GM12872 (cell line): ENCODE results near the gene EPN2.

ENCODE experiments used
- TF ChIP-seq, protein P1 (sequence below): IDR thresholded peaks from 3 replicates; pipeline ENCODE4 v1.5.1; 2011; ENCODE audit warnings: low read depth, mild to moderate bottlenecking, low read length, moderate library complexity; ENCODE audit not compliant: insufficient read depth

EPN2 gene

DNA sequence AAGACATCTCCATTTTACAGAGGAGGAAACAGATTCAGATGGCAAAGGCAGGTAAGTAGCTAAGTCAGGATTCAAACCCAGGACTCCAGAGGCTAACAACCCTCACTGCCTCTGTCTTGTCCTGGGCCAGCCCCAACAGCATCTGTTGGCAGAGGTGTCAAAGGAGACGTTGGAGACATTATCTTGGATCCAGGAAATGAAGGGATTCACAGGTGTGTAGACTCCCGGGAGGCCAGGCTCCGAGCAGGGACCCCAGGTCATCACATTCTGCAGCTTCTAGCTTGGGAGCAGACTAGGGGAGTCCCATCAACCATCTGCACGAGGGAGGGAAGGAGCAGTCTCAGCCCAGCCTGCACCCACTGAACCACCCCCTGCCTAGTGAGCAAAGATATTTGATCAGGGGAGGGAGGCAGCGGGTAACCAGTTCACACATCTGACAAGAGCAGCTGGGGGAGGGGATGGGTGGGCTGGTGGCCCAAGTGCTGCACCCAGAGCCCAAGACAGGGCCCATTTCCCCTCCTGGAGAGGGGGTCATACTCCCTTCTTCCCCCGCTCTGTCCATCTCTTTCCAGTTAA, 126.4 kb downstream of the EPN2 start:
- TF ChIP-seq, protein P1, sequence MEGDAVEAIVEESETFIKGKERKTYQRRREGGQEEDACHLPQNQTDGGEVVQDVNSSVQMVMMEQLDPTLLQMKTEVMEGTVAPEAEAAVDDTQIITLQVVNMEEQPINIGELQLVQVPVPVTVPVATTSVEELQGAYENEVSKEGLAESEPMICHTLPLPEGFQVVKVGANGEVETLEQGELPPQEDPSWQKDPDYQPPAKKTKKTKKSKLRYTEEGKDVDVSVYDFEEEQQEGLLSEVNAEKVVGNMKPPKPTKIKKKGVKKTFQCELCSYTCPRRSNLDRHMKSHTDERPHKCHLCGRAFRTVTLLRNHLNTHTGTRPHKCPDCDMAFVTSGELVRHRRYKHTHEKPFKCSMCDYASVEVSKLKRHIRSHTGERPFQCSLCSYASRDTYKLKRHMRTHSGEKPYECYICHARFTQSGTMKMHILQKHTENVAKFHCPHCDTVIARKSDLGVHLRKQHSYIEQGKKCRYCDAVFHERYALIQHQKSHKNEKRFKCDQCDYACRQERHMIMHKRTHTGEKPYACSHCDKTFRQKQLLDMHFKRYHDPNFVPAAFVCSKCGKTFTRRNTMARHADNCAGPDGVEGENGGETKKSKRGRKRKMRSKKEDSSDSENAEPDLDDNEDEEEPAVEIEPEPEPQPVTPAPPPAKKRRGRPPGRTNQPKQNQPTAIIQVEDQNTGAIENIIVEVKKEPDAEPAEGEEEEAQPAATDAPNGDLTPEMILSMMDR = no peak

DNA sequence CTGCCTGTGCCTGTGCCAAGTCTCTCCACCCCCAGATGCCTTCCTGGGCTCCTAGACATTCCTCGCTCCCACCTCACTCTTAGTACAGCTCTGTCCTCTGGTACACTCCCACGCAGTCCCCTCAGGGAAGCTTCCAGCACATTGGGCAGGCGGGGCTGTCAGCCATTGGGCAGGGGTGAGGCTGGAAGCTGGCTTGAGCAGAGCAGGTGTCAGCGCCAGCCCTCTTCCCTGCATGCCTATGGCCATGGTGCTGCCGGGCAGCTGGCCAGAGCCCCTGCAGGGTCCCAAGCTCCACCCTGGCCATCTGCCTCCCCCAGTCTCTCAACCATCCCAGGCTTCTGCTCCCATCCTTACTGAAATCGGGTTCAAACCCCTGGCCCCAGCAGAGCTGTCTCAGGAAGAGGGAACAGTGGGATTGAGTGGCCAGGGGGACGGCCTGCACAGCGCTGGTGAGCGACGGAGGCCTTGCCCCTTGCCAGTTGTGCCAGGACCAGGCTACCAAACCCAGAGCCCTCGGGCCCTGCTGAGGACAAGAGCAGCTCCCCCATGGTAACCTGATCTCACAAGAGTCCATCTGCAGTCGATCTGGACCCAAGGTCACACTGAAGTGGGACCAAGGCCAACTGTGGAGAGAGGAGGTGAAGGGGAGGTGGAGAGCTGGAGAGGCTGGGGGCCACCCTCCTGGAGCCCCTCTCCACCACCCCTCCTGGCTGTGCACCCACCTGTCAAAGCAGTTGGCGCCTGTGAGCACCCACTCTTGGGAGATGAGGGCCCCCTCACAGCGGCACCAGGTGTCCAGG, 127.7 kb downstream of the EPN2 start:
- TF ChIP-seq, protein P1 = no peak

DNA sequence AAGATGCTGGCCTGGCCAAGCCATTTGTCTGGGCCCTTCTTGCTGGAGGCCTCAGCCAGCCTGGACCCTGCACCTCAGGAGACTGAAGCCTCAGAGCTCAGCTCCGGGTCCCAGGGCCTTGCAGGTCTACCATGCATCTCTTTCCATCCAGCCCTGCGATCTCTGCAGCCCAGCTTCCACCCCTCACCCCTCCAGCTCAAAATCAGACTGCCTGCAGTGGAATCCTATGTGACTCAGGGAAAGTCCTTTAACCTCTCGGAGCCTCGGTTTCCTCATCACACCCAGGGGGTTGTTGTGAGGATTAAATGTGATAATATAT, 128.3 kb downstream of the EPN2 start:
- TF ChIP-seq, protein P1 = no peak

DNA sequence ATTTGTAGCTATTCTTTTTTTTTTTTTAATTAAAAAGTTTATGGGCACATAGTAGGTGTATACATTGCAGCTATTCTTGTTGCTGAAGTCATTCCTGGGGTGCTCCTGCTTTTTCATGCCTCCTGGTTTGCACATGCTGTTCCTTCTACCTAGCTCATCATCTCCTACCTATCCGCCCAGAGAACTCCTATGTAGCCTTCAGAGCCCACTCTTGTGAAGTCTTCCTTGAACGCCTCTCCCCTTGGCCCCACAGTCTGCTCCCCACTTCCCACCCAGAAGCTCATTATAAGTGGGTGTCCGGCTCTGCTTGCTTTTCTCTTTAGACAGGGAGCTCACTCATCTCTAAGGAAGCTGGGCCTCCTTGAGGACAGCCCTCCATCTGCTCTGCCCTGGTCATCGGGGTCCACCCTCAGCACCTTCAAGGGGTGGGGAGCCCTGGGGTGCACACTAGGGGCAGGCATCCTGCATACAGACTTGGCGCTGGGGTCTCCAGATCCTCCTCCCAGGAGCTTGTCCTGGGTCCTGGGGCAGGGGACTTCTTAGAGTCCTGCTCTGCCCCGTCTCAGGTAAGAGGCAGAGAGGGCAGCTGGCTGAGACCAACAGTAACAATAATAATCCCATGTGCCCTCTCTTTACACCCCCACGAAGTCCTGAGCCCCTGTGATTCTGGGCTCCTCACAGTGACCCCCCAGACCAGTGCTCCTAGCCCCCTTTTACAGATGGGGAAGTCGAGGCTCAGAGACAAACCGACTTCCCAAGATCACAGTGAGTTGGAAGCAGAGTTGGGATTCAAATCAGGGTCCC, 128.9 kb downstream of the EPN2 start:
- TF ChIP-seq, protein P1 = no peak

DNA sequence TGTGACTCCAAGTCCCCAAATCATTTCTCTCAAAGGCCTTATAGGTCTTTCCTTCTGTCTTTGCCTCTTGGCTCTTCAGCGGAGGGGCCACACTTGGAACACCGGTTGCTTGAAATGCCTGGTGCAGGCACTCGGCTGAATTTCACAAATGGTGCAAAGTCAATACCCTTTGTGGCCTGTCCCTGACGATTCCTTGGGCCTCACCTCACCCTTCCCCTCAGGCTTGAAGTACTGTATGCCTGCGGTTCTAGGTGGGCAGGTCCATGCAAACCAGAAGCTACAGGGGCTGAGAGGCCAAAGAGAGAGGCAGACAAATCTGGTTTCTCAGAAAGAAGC, 129.4 kb downstream of the EPN2 start:
- TF ChIP-seq, protein P1 = no peak

DNA sequence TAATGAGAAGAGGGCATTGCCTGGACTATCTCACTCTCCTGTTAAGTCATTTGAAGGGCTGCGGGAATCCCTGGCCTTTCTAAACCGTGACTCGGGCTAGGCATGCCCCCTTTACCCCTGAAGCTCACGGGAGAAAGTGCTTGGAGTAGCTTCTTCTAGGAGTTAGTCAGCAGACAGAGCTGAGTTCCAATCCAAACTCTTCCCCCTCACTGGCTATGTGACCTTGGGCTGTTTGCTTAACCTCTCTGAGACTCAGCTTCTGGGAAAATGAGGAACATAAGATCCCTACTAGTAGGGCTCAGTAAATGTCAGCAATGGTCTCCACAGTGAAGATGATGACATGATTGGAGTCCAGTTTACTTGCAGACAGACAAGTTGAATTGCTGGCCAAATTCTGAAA, 131.1 kb downstream of the EPN2 start:
- TF ChIP-seq, protein P1 = no peak

DNA sequence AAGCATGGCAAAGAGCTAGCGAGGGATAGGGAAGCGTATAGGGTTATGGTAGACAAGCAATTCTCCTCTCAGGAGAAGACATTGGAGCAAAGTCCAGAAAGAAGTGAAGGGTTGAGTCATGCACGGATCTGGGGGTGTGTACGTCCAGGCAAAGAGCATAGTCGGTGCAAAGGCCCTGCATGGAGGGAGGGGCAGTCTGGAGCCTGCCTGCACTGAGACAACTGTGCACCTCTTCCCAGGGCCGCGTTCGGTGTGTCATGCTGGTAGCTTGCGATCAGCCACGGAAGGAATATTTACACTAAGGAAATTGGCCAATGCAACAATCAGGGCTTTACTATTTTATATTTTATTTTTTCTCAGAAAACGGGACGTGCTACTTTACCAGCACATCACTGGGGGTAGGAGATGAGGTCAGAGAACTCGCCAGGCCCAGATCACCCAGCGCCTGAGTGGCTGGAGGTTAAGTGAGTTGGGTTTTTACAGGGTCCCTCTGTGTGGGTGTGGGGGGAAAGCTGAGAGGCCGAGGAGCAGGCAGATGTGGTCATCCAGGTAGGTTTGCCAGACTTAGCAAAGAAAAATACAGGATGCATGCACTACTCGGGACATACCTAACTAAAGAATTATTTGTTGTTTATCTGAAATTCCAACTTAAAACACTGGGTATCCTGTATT, 132.1 kb downstream of the EPN2 start:
- TF ChIP-seq, protein P1 = no peak
